Measurements from ENCODE around the gene BCKDHB. TPM values are rescaled to one million over a fixed set of nuclear protein-coding genes. Genes with fewer than 3 reads are reported as not detected.
A peak's percentile ranks its signal among the peaks of the same experiment; 100 is the strongest.

Gene BCKDHB
- polyA plus RNA-seq, 1 of the 3 experiments (the other 2 are of a cell fraction), result 19.9 TPM

DNA sequence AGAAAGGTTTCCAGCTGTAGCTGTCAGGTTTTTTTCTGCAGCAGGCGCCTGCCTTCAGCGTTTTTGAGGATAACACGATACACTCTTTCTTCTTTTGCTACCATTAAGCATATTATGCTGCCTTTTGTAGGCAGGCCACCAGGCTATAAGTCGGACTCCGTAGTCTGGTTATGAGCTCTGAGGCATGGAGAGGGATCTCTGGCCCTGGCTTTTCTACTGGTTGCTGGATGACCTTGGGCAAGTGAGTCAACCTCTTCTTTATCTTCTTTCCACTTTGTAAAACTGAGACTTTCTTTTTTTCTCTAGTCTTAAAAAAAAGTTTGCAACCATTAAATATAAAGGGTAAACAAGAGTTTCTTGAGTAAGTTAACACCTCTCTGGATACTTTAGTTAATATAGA lies 120.2 kb downstream of the BCKDHB start:
- H3K27ac ChIP-seq (ENCODE audit: low read depth in 2 of 2, low read length in 1 of 2), result no peak overlapping the region
- no peaks in the 10 kb centered on the region for H3K79me2 ChIP-seq (ENCODE audit: insufficient read depth)
- no peak overlapping the region for H2AFZ ChIP-seq (ENCODE audit: low read depth)
- ChIA-PET POLR2A (no interaction called here), CTCF (interaction anchor here (1.4 kb wide), 1 partner anchor 16 kb away, joined by 3 read pairs; no protein-coding TSS in a partner anchor)
- no peak overlapping the region for H3K4me3 ChIP-seq (ENCODE audit: low read depth in 2 of 2, low read length in 1 of 2)
- no peaks in the 10 kb centered on the region for H3K27me3 ChIP-seq (ENCODE audit: insufficient read depth)
- TF ChIP-seq, protein P1, sequence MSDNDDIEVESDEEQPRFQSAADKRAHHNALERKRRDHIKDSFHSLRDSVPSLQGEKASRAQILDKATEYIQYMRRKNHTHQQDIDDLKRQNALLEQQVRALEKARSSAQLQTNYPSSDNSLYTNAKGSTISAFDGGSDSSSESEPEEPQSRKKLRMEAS (IDR thresholded peaks at IDR 0.05; ENCODE audit: low read depth), result no peak
- TF ChIP-seq RAD21 (IDR thresholded peaks at IDR 0.05; ENCODE audit: low read length), result no peak
- TF ChIP-seq, protein P2, sequence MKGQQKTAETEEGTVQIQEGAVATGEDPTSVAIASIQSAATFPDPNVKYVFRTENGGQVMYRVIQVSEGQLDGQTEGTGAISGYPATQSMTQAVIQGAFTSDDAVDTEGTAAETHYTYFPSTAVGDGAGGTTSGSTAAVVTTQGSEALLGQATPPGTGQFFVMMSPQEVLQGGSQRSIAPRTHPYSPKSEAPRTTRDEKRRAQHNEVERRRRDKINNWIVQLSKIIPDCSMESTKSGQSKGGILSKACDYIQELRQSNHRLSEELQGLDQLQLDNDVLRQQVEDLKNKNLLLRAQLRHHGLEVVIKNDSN (IDR thresholded peaks at IDR 0.05; ENCODE audit: borderline replicate concordance, low read depth), result no peak
- TF ChIP-seq CHD2 (IDR thresholded peaks at IDR 0.05; ENCODE audit: low read length, partially characterized antibody), result no peak
- TF ChIP-seq, protein P3, sequence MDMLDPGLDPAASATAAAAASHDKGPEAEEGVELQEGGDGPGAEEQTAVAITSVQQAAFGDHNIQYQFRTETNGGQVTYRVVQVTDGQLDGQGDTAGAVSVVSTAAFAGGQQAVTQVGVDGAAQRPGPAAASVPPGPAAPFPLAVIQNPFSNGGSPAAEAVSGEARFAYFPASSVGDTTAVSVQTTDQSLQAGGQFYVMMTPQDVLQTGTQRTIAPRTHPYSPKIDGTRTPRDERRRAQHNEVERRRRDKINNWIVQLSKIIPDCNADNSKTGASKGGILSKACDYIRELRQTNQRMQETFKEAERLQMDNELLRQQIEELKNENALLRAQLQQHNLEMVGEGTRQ (IDR thresholded peaks at IDR 0.05; ENCODE audit: borderline replicate concordance, low read depth, low read length), result no peak
- no peaks in the 10 kb centered on the region for H3K9me3 ChIP-seq
- no peaks in the 10 kb centered on the region; a peak in 1 of 4 replicates for H3K4me1 ChIP-seq (ENCODE audit: control insufficient read depth in 1 of 2, insufficient read depth in 2 of 2, low read depth in 1 of 2, low read length in 1 of 2)
- H3K9ac ChIP-seq, result no peak overlapping the region
- WGBS (ENCODE audit: low lambda C conversion rate), result 100% methylated on average over 5 of the region's 5 CpGs
- no peaks in the 10 kb centered on the region for H4K20me1 ChIP-seq (ENCODE audit: insufficient read depth)
- no peaks in the 10 kb centered on the region for H3K36me3 ChIP-seq (replicated peaks in 1 of 2; ENCODE audit: control insufficient read depth in 1 of 2, insufficient read depth in 2 of 2, low read length in 1 of 2)
- H3F3A ChIP-seq (replicated peaks; ENCODE audit: insufficient read depth), result no peaks in the 10 kb centered on the region
- no peak overlapping the region for H3K4me2 ChIP-seq
- DNase-seq, result no peak
- H3K9me2 ChIP-seq, result no peaks in the 10 kb centered on the region

DNA sequence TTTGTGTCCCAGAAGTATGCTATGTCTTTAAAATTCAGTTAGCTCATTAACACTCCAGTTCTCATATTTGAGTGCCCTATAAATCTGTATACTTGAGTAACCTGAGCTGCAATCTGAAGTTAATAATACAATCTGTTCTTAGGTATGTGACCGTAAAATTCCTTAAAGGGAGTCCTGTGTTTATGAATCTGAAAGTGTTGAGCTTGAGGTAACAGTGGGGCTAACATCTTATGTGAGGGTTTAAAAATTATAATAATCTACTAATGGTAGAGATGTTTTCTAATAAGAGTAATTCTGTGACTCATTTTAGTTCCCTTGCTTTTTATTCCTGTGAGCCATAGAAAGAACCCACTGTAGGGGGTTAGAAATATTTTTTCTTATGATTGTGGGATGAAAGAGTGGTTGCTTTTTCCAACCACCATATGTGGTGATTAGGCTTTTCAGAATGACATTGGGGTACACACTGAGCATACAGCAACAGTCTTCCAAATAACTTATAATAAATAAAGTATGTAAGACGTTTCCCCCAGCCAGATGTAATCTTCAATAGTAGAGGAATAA lies 121.2 kb downstream of the BCKDHB start:
- Histone ChIP-seq H3K36me3 (replicated peaks in 1 of 2; ENCODE audit: control insufficient read depth in 1 of 2, insufficient read depth in 2 of 2, low read length in 1 of 2) (no peaks in the 10 kb centered on the region), H3K9me2 (no peaks in the 10 kb centered on the region), H3K4me3 (ENCODE audit: low read depth in 2 of 2, low read length in 1 of 2) (no peak overlapping the region), H3K9me3 (no peaks in the 10 kb centered on the region), H2AFZ (ENCODE audit: low read depth) (no peak overlapping the region), H3K79me2 (ENCODE audit: insufficient read depth) (no peaks in the 10 kb centered on the region), H3K9ac (no peak overlapping the region), H3F3A (replicated peaks; ENCODE audit: insufficient read depth) (no peaks in the 10 kb centered on the region), H3K27ac (ENCODE audit: low read depth in 2 of 2, low read length in 1 of 2) (peak overlapping the region in 1 of 2 experiments; percentile 53; a peak in 1 of 4 replicates), H4K20me1 (ENCODE audit: insufficient read depth) (no peaks in the 10 kb centered on the region), H3K4me1 (ENCODE audit: control insufficient read depth in 1 of 2, insufficient read depth in 2 of 2, low read depth in 1 of 2, low read length in 1 of 2) (no peaks in the 10 kb centered on the region; a peak in 1 of 4 replicates), H3K27me3 (ENCODE audit: insufficient read depth) (no peaks in the 10 kb centered on the region), H3K4me2 (0 out of 2 replicates have a peak overlapping the region, but pooled peaks have one; percentile 4)
- no peak for DNase-seq
- CTCF ChIA-PET, result interaction anchor here (1.4 kb wide), 1 partner anchor 17 kb away, joined by 3 read pairs; no protein-coding TSS in a partner anchor
- TF ChIP-seq NRF1 (IDR thresholded peaks at IDR 0.05; ENCODE audit: low read depth, low read length) (no peak), RAD21 (IDR thresholded peaks at IDR 0.05; ENCODE audit: low read length) (no peak), RCOR1 (IDR thresholded peaks at IDR 0.05; ENCODE audit: low read length) (no peak), TCF12 (IDR thresholded peaks at IDR 0.05) (0 out of 2 replicates have a peak, but pooled peaks have one; percentile 7)
- TF ChIP-seq, protein P4, sequence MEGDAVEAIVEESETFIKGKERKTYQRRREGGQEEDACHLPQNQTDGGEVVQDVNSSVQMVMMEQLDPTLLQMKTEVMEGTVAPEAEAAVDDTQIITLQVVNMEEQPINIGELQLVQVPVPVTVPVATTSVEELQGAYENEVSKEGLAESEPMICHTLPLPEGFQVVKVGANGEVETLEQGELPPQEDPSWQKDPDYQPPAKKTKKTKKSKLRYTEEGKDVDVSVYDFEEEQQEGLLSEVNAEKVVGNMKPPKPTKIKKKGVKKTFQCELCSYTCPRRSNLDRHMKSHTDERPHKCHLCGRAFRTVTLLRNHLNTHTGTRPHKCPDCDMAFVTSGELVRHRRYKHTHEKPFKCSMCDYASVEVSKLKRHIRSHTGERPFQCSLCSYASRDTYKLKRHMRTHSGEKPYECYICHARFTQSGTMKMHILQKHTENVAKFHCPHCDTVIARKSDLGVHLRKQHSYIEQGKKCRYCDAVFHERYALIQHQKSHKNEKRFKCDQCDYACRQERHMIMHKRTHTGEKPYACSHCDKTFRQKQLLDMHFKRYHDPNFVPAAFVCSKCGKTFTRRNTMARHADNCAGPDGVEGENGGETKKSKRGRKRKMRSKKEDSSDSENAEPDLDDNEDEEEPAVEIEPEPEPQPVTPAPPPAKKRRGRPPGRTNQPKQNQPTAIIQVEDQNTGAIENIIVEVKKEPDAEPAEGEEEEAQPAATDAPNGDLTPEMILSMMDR (IDR thresholded peaks at IDR 0.05), result no peak
- TF ChIP-seq, protein P2 (IDR thresholded peaks at IDR 0.05; ENCODE audit: borderline replicate concordance, low read depth), result no peak
- POLR2A ChIA-PET, result no interaction called here
- 57% methylated on average over 2 of the region's 2 CpGs for WGBS (ENCODE audit: low lambda C conversion rate)

All from SK-N-SH (cell line).